Gastroesophageal sphincter (tissue), 3 donors: ENCODE measurements around the gene RPTOR.

Experiments used
- POLR2A ChIP-seq, 2 donors: fragments of 450-650 bp; IDR thresholded peaks; one replicate each; pipeline ENCODE4 v1.6.1; 2017; ENCODE audit warnings: antibody characterized with exemption in 2 of 2, mild to moderate bottlenecking in 2 of 2, moderate library complexity in 1 of 2
- TF ChIP-seq, protein P1 (sequence below), 4 experiments: fragments of 200-600 bp in 2 of 4; fragments of 450-650 bp in 2 of 4; sonication (generic) in 1 of 4; IDR thresholded peaks; one replicate each; pipeline ENCODE4 v1.5.1; 2017 to 2019; ENCODE audit warnings: antibody characterized with exemption in 4 of 4, mild to moderate bottlenecking in 2 of 4, moderate library complexity in 2 of 4

DNA sequence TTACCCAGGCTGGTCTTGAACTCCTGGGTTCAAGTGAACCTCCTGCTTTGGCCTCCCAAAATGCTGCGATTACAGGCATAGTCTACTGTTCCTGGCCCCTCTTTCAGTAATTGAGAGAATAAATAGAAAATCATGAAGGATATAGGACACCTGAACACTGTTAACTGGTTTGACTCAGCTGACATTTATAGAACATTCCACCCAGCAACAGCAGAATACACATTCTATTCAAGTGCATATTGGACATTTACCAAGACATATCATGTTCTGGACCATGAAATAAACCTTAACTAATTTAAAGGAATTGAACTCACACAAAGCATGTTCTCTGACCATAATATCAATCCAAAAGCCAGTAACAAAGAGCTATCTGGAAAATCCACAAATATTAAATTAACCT, 470.5 kb downstream of the RPTOR start:
- TF ChIP-seq, protein P1, sequence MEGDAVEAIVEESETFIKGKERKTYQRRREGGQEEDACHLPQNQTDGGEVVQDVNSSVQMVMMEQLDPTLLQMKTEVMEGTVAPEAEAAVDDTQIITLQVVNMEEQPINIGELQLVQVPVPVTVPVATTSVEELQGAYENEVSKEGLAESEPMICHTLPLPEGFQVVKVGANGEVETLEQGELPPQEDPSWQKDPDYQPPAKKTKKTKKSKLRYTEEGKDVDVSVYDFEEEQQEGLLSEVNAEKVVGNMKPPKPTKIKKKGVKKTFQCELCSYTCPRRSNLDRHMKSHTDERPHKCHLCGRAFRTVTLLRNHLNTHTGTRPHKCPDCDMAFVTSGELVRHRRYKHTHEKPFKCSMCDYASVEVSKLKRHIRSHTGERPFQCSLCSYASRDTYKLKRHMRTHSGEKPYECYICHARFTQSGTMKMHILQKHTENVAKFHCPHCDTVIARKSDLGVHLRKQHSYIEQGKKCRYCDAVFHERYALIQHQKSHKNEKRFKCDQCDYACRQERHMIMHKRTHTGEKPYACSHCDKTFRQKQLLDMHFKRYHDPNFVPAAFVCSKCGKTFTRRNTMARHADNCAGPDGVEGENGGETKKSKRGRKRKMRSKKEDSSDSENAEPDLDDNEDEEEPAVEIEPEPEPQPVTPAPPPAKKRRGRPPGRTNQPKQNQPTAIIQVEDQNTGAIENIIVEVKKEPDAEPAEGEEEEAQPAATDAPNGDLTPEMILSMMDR (IDR thresholded peaks at IDR 0.05), result no peak
- no peak for TF ChIP-seq POLR2A (IDR thresholded peaks at IDR 0.05)
